ENCODE data around the gene SYK. TPM values are rescaled to one million over a fixed set of nuclear protein-coding genes. Genes with fewer than 3 reads are reported as not detected.
A peak's percentile ranks its signal among the peaks of the same experiment; 100 is the strongest.

Gene SYK
- total RNA-seq, 1 donor = not detected

DNA sequence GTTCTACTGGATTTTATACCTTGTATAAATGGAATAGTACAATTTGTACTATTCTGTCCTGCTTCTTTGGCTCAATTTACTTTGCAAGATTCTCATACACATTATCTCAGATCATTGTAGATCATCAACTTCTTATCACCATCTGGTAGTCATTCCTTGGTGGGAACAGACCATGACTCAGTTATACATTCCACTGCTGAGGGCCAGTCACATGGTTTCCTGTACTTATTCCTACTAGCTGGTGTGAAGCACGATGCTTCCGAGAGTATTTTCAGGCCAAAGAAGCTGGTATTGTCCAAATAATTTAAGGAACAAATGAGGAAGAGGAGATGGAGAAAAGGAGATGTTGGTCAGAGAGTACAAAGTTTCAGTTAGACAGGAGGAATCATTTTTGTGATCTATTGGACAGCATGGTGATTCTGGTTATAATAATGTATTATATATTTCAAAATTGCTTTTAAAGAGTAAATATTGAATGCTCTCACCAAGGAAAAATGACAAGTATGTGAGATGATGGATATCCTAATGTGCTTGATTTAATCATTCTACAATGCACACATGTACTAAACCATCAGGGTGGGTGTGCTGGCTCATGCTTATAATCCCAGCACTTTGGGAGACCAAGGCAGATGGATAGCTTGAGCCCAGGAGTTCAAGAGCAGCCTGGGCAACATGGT lies 124.1 kb downstream of the SYK start:
- no peak overlapping the region for H3K4me3 ChIP-seq (ENCODE audit: low read depth, low read length)
- no peak for TF ChIP-seq CTCF (IDR thresholded peaks at IDR 0.05; ENCODE audit: insufficient read depth, low read length)
- DNase-seq (ENCODE audit: low read depth) = peak; percentile 79

DNA sequence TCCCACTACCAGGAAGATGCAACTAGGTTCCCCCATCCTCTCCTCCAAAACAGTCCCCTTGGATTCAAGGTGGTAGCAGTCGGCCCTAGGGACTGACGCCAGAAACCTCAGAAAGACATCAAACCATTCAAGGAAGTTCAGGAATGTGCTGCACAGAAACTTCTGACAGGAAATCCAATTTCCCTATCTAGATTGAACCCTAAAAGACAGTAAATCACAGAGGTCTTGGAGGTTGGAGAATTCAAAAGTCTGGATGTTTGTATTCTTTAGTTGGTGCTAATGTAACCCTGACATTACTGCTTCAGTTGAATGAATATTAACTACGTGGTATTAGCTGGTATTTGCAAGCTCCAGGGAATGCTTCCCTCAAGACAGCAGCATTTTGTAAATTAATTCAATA lies 125.3 kb downstream of the SYK start:
- no peak for TF ChIP-seq CTCF (IDR thresholded peaks at IDR 0.05; ENCODE audit: insufficient read depth, low read length)
- no peak for DNase-seq (ENCODE audit: low read depth)
- H3K4me3 ChIP-seq (ENCODE audit: low read depth, low read length) = no peak overlapping the region

- no peak for DNase-seq (ENCODE audit: low read depth)
- no peak for TF ChIP-seq CTCF (IDR thresholded peaks at IDR 0.05; ENCODE audit: insufficient read depth, low read length)
Observed at GRCh38 chr9:90927496-90927895, 125.9 kb downstream of the SYK start.

GRCh38 chr9:90929626-90930025 lies 128.0 kb downstream of the SYK start:
- TF ChIP-seq CTCF (IDR thresholded peaks at IDR 0.05; ENCODE audit: insufficient read depth, low read length) = no peak
- no peak for DNase-seq (ENCODE audit: low read depth)

More at GRCh38 chr9:90927496-90927895, 125.9 kb downstream of the SYK start:
- H3K4me3 ChIP-seq (ENCODE audit: low read depth, low read length) = no peak overlapping the region

GRCh38 chr9:90933468-90933867 lies 131.8 kb downstream of the SYK start:
- TF ChIP-seq CTCF (IDR thresholded peaks at IDR 0.05; ENCODE audit: insufficient read depth, low read length) = no peak
- DNase-seq (ENCODE audit: low read depth) = no peak

More at GRCh38 chr9:90929626-90930025, 128.0 kb downstream of the SYK start:
- H3K4me3 ChIP-seq (ENCODE audit: low read depth, low read length) = no peak overlapping the region

DNA sequence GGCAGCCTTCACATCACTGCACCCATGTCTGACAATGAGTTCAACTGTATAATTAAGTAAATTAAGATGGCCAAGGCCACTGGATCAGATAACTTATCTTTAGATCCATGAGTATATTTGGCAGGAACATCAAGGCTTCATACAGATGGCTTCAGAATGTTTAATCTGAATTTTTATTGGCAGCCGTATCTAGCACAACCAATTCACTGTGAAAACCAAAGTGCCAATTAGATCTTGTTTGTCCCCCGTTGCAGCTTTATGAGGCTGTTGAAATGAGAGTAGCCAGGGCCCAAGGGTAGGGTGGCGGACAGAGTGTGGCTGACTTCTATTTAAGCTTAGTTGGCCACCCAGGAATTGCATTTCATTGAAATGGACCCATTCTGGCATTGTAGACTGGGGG lies 137.7 kb downstream of the SYK start:
- no peak overlapping the region for H3K4me3 ChIP-seq (ENCODE audit: low read depth, low read length)
- no peak for DNase-seq (ENCODE audit: low read depth)
- TF ChIP-seq CTCF (IDR thresholded peaks at IDR 0.05; ENCODE audit: insufficient read depth, low read length) = no peak

More at GRCh38 chr9:90933468-90933867, 131.8 kb downstream of the SYK start:
- no peak overlapping the region for H3K4me3 ChIP-seq (ENCODE audit: low read depth, low read length)

GRCh38 chr9:90940280-90940679 lies 138.7 kb downstream of the SYK start:
- TF ChIP-seq CTCF (IDR thresholded peaks at IDR 0.05; ENCODE audit: insufficient read depth, low read length) = no peak
- H3K4me3 ChIP-seq (ENCODE audit: low read depth, low read length) = no peak overlapping the region
- DNase-seq (ENCODE audit: low read depth) = no peak

Data from fibroblast of the aortic adventitia (primary cell).